ENCODE measurements around the gene HIPK2.

DNA sequence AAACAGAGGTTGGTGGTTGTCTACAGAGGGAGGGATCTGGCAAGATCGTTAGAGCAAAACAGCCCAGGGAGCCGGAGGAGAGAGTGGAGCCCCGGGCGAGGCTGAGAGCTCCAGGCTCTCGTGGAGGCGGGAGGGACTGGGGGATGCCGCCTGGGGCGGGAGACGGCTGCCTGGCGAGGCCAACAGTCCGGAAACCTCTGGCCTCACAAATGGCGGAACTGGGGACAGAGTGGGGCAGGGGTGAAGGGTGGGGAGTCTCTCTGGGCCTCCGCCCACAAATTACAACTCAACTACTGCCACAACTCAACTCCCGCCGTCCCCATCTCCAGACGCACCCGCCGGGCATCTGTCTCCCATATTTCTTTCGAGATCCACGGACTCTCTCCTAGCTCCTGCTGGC, 206.6 kb downstream of the HIPK2 start:
- TF ChIP-seq, protein P1, sequence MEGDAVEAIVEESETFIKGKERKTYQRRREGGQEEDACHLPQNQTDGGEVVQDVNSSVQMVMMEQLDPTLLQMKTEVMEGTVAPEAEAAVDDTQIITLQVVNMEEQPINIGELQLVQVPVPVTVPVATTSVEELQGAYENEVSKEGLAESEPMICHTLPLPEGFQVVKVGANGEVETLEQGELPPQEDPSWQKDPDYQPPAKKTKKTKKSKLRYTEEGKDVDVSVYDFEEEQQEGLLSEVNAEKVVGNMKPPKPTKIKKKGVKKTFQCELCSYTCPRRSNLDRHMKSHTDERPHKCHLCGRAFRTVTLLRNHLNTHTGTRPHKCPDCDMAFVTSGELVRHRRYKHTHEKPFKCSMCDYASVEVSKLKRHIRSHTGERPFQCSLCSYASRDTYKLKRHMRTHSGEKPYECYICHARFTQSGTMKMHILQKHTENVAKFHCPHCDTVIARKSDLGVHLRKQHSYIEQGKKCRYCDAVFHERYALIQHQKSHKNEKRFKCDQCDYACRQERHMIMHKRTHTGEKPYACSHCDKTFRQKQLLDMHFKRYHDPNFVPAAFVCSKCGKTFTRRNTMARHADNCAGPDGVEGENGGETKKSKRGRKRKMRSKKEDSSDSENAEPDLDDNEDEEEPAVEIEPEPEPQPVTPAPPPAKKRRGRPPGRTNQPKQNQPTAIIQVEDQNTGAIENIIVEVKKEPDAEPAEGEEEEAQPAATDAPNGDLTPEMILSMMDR (conservative IDR thresholded peaks at IDR 0.05; ENCODE audit: low read depth, low read length), result no peak
- TF ChIP-seq RAD21 (IDR thresholded peaks at IDR 0.05; ENCODE audit: low read length) (no peak), POLR2A (IDR thresholded peaks at IDR 0.05; ENCODE audit: low read depth, low read length) (no peak), FOS (IDR thresholded peaks at IDR 0.05; ENCODE audit: low read depth, low read length) (no peak), RFX5 (IDR thresholded peaks at IDR 0.05; ENCODE audit: low read depth, low read length) (no peak), BHLHE40 (IDR thresholded peaks at IDR 0.05; ENCODE audit: low read depth, low read length) (no peak), MAZ (IDR thresholded peaks at IDR 0.05; ENCODE audit: borderline replicate concordance, low read depth, low read length) (no peak)
- TF ChIP-seq, protein P2, sequence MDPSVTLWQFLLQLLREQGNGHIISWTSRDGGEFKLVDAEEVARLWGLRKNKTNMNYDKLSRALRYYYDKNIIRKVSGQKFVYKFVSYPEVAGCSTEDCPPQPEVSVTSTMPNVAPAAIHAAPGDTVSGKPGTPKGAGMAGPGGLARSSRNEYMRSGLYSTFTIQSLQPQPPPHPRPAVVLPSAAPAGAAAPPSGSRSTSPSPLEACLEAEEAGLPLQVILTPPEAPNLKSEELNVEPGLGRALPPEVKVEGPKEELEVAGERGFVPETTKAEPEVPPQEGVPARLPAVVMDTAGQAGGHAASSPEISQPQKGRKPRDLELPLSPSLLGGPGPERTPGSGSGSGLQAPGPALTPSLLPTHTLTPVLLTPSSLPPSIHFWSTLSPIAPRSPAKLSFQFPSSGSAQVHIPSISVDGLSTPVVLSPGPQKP (IDR thresholded peaks at IDR 0.05; ENCODE audit: borderline replicate concordance, low read depth, low read length), result no peak
- TF ChIP-seq, protein P3, sequence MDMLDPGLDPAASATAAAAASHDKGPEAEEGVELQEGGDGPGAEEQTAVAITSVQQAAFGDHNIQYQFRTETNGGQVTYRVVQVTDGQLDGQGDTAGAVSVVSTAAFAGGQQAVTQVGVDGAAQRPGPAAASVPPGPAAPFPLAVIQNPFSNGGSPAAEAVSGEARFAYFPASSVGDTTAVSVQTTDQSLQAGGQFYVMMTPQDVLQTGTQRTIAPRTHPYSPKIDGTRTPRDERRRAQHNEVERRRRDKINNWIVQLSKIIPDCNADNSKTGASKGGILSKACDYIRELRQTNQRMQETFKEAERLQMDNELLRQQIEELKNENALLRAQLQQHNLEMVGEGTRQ (IDR thresholded peaks at IDR 0.05; ENCODE audit: low read depth, low read length), result no peak

All from IMR-90 (cell line).